Neuronal stem cell (in vitro differentiated cells): Measurements from ENCODE around the gene WBP2.
A peak's percentile ranks its signal among the peaks of the same experiment; 100 is the strongest.
"Not testable (repeated sequence)": the region's sequence is repeated elsewhere in the genome, so short reads cannot be mapped to it uniquely, and the experiment has no call there.

ENCODE experiments used
- DNase-seq: peaks from one replicate; pipeline ENCODE4 v3.0.0-alpha.2; 2013; ENCODE audit warnings: low spot score
- H2AFZ ChIP-seq: one replicate; pipeline ENCODE4 v1.6.1; 2013; ENCODE audit warnings: mild to moderate bottlenecking, low read length, inconsistent platforms
- H2AK5ac ChIP-seq: 2 replicates; pipeline ENCODE4 v1.6.1; 2013; ENCODE audit warnings: low read depth, mild to moderate bottlenecking, inconsistent platforms, low read length, moderate library complexity, mixed read lengths
- H2BK120ac ChIP-seq: 2 replicates; pipeline ENCODE4 v1.6.1; 2013; ENCODE audit warnings: low read depth, mild to moderate bottlenecking, inconsistent platforms, low read length, moderate library complexity, mixed read lengths
- H2BK12ac ChIP-seq: one replicate; pipeline ENCODE4 v1.6.1; 2013; ENCODE audit warnings: low read length, inconsistent platforms
- H2BK15ac ChIP-seq: 2 replicates; pipeline ENCODE4 v1.6.1; 2013; ENCODE audit warnings: mild to moderate bottlenecking, low read length, inconsistent platforms, mixed read lengths
- H2BK5ac ChIP-seq: one replicate; pipeline ENCODE4 v1.6.1; 2013; ENCODE audit warnings: inconsistent platforms, mild to moderate bottlenecking, low read length, moderate library complexity
- H3K14ac ChIP-seq: one replicate; pipeline ENCODE4 v1.6.1; 2013; ENCODE audit warnings: low read length, inconsistent platforms
- H3K18ac ChIP-seq: 2 replicates; pipeline ENCODE4 v1.6.1; 2013; ENCODE audit warnings: low read length, inconsistent platforms
- H3K23ac ChIP-seq: 2 replicates; pipeline ENCODE4 v1.6.1; 2013; ENCODE audit warnings: low read depth, mild to moderate bottlenecking, mixed read lengths, low read length, inconsistent platforms; ENCODE audit not compliant: poor library complexity
- H3K27ac ChIP-seq: replicated peaks from 3 replicates; pipeline ENCODE4 v1.5.1; 2013; ENCODE audit warnings: low read length, inconsistent platforms
- H3K27me3 ChIP-seq, 3 experiments: 2 replicates each; pipeline ENCODE4 v1.6.1; 2013; ENCODE audit warnings: low read length in 3 of 3, mild to moderate bottlenecking in 2 of 3, inconsistent platforms in 1 of 3, low read depth in 1 of 3, mixed read lengths in 1 of 3, moderate library complexity in 1 of 3; ENCODE audit not compliant: control insufficient read depth in 3 of 3, insufficient read depth in 3 of 3
- H3K36me3 ChIP-seq, 2 donors: replicated peaks in 1 of 2; 2 replicates each; pipeline ENCODE4 v1.6.1; 2013; ENCODE audit warnings: low read length in 2 of 2; ENCODE audit not compliant: control insufficient read depth in 2 of 2, insufficient read depth in 2 of 2
- H3K4ac ChIP-seq: 2 replicates; pipeline ENCODE4 v1.6.1; 2013; ENCODE audit warnings: inconsistent platforms, mild to moderate bottlenecking, low read length, moderate library complexity
- H3K4me1 ChIP-seq, 2 donors: 1 replicate in 1 of 2; 2 replicates in 1 of 2; pipeline ENCODE4 v1.6.1; 2013; ENCODE audit warnings: low read length in 2 of 2, low read depth in 1 of 2; ENCODE audit not compliant: control insufficient read depth in 2 of 2, insufficient read depth in 1 of 2
- H3K4me2 ChIP-seq: one replicate; pipeline ENCODE4 v1.6.1; 2013; ENCODE audit warnings: mild to moderate bottlenecking, low read length, inconsistent platforms; ENCODE audit not compliant: insufficient read depth, poor library complexity, severe bottlenecking
- H3K4me3 ChIP-seq, 2 donors: 2 replicates each; pipeline ENCODE4 v1.5.1; 2013; ENCODE audit warnings: low read length in 2 of 2, mild to moderate bottlenecking in 2 of 2, inconsistent platforms in 1 of 2, moderate library complexity in 1 of 2
- H3K79me1 ChIP-seq: one replicate; pipeline ENCODE4 v1.6.1; 2013; ENCODE audit warnings: low read depth, mild to moderate bottlenecking, inconsistent platforms, low read length, moderate library complexity
- H3K9ac ChIP-seq: one replicate; pipeline ENCODE4 v1.6.1; 2013; ENCODE audit warnings: mild to moderate bottlenecking, low read depth, low read length, inconsistent platforms; ENCODE audit not compliant: poor library complexity
- H3K9me3 ChIP-seq, 2 donors: replicated peaks in 1 of 2; 2 replicates each; pipeline versions ENCODE3 to v1.6.1; 2013; ENCODE audit warnings: low read length in 2 of 2, mild to moderate bottlenecking in 2 of 2, inconsistent platforms in 1 of 2, low read depth in 1 of 2, mixed read lengths in 1 of 2, moderate library complexity in 1 of 2; ENCODE audit not compliant: control insufficient read depth in 2 of 2, insufficient read depth in 1 of 2
- H4K8ac ChIP-seq: one replicate; pipeline ENCODE4 v1.6.1; 2013; ENCODE audit warnings: low read depth, mild to moderate bottlenecking, inconsistent platforms, low read length, moderate library complexity
- H4K91ac ChIP-seq: one replicate; pipeline ENCODE4 v1.6.1; 2013; ENCODE audit warnings: low read length, low read depth, mild to moderate bottlenecking, inconsistent platforms; ENCODE audit not compliant: poor library complexity
- WGBS, 2 donors: extraction: QIAGEN DNeasy Blood & Tissue Kit; methylation state at CpG; one replicate each; pipeline ENCODE4 v1.1.7; 2013; ENCODE audit warnings: missing lambda C conversion rate in 2 of 2, mixed read lengths in 1 of 2; ENCODE audit not compliant: insufficient read length in 2 of 2, insufficient replicate concordance in 1 of 2; ENCODE audit errors: extremely low coverage in 2 of 2; 5-methylcytosine and 5-hydroxymethylcytosine counted together

Gene WBP2

DNA sequence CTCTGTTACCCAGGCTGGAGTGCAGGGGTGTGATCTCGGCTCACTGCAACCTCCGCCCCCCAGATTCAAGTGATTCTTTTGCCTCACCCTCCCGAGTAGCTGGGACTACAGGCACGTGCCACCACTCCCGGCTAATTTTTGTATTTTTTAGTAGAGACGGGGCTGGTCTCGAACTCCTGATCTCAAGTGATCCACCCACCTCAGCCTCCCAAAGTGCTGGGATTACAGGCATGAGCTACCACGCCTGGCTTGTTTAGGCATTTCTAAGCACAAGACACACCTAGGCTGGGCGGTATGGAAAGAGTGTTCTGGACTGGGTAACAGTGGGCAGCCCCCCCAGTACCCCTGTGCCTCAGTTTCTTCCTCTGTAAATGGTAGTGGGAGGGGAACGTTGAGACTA, 15.1 kb upstream of the WBP2 start:
- Histone ChIP-seq H2AFZ (peak overlapping the region; percentile 82), H3K27me3 (peaks cover 0 to 17% (median 0%) of the 10 kb centered on the region in 3 experiments), H2BK15ac (peak overlapping the region; percentile 15), H3K4me1 (peaks cover 4 to 17% of the 10 kb centered on the region in 2 donors)
- H3K36me3 ChIP-seq, H3K23ac ChIP-seq, H2BK5ac ChIP-seq, H3K18ac ChIP-seq, H3K79me1 ChIP-seq, H2AK5ac ChIP-seq, H3K9me3 ChIP-seq, H3K9ac ChIP-seq, H3K4me3 ChIP-seq, H2BK120ac ChIP-seq, H4K91ac ChIP-seq, H2BK12ac ChIP-seq, H3K4ac ChIP-seq, H4K8ac ChIP-seq, DNase-seq, H3K14ac ChIP-seq, H3K27ac ChIP-seq, H3K4me2 ChIP-seq: not testable (repeated sequence)
- WGBS, 2 donors: no CpG with 5 or more reads among the region's 10 CpGs

DNA sequence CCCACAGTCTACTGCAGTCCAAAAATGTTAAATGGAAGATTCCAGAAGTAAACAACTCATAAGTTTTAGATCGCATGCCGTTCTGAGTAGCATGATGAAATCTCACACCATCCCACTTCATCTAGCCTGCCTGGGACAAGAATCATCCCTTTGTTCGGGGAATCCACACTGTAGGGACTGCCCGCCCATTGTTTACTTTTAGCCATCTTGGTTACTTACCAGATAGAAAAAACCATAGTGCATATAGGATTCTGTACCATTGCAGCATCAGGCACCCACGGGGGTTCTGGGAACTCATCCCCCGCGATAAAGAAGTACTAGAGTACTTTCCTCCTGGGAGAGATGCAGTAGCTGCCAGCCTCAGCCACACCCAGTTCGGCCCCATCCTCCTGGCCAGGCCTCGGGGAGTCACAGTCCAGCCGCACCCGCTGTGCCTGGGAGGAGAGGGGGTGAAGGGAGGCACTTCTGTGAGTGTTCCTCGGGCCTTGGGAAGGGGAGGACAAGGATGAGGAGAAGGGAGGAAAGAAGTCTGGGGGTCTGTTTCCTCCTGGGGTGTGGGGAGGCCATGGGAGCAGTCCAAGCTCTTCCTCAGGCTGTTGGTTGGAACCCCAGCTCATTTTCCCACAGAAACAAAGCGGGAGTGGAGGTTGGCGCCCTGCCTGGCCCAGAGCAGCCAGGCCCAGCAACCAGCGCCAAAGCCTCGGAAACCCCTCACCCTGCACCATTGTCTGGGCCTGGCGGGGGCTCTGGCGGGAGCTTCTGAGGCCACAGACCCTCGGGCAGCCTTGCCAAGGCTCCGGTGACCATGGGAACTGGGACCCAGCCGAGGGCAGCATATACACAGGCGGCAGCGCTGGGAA, 14.4 kb upstream of the WBP2 start:
- Histone ChIP-seq H3K4me1 (peaks cover 7 to 24% of the 10 kb centered on the region in 2 donors), H3K4me3 (no peak overlapping the region), H3K27me3 (peaks cover 0 to 10% (median 0%) of the 10 kb centered on the region in 3 experiments), H3K14ac (peak overlapping the region; percentile 91), H2AFZ (peak overlapping the region; percentile 82), H3K18ac (peak overlapping the region; percentile 56), H3K27ac (no peak overlapping the region), H3K79me1 (no peaks in the 10 kb centered on the region), H2BK5ac (no peak overlapping the region), H2AK5ac (peak overlapping the region; percentile 64), H3K9me3 (no peaks in the 10 kb centered on the region), H2BK12ac (peak overlapping the region; percentile 36), H2BK15ac (peak overlapping the region; percentile 15), H3K4me2 (no peak overlapping the region), H3K4ac (no peak overlapping the region), H2BK120ac (no peak overlapping the region), H3K9ac (no peak overlapping the region), H3K36me3 (no peaks in the 10 kb centered on the region), H4K8ac (peak overlapping the region; percentile 45), H4K91ac (no peak overlapping the region), H3K23ac (no peak overlapping the region)
- no CpG with 5 or more reads among the region's 23 CpGs for WGBS, 2 donors
- DNase-seq: no peak

GRCh38 chr17:75868730-75869281, 13.7 kb upstream of the WBP2 start:
- not testable (repeated sequence) for H2BK12ac ChIP-seq, DNase-seq, H3K4ac ChIP-seq, H3K79me1 ChIP-seq, H3K27ac ChIP-seq, H3K14ac ChIP-seq, H3K27me3 ChIP-seq, H2BK15ac ChIP-seq, H2BK5ac ChIP-seq, H3K23ac ChIP-seq, H3K9me3 ChIP-seq, H3K9ac ChIP-seq, H4K91ac ChIP-seq, H2BK120ac ChIP-seq, H3K4me2 ChIP-seq, H2AK5ac ChIP-seq, H3K36me3 ChIP-seq, H3K4me3 ChIP-seq, H3K18ac ChIP-seq, H4K8ac ChIP-seq
- H2AFZ ChIP-seq: peak overlapping the region; percentile 82
- peaks cover 9 to 29% of the 10 kb centered on the region in 2 donors for H3K4me1 ChIP-seq
- no CpG with 5 or more reads among the region's 12 CpGs for WGBS, 2 donors

DNA sequence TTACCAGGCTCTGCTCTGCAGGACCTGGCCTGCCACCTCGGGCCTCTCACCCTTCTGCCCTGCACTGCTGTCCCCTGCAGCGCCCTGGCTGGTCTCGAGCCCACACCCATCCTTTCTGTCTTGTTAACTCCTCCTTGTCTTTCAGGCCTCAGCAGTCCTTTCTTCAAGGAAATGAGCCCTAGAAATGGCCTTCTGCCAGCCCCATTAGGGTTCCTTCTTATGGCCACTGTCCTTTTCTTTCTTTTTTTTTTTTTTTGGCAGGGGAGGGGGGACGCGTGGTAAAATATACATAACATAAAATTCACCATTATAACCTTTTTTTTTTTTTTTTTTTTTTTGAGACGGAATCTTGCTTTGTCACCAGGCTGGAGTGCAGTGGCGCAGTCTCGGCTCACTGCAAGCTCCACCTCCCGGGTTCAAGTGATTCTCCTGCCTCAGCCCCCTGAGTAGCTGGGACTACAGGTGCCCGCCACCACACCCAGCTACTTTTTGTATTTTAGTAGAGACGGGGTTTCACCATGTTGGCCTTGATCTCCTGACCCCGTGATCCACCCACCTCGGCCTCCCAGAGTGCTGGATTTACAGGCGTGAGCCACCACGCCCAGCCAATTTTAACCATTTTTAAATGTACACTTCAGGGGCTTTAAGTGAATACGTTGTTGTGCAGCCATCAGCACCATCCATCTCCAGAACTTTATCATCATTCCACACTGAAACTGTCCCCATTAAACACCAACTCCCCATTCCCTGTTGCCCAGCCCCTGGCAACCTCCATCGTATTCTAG, 10.5 kb upstream of the WBP2 start:
- Histone ChIP-seq H2AFZ (peak overlapping the region; percentile 32), H3K18ac (peak overlapping the region; percentile 88), H3K4me1 (peaks cover 7 to 21% of the 10 kb centered on the region in 2 donors), H2AK5ac (peak overlapping the region; percentile 35)
- H3K27ac ChIP-seq, H3K79me1 ChIP-seq, H2BK120ac ChIP-seq, H3K23ac ChIP-seq, H3K9me3 ChIP-seq, DNase-seq, H2BK15ac ChIP-seq, H3K9ac ChIP-seq, H2BK12ac ChIP-seq, H4K91ac ChIP-seq, H3K4me3 ChIP-seq, H3K27me3 ChIP-seq, H3K36me3 ChIP-seq, H3K4ac ChIP-seq, H4K8ac ChIP-seq, H3K14ac ChIP-seq, H3K4me2 ChIP-seq, H2BK5ac ChIP-seq: not testable (repeated sequence)
- no CpG with 5 or more reads among the region's 17 CpGs for WGBS, 2 donors
